Stimulated activated CD4-positive, alpha-beta T cell treated with anti-CD3 and anti-CD28 coated beads, Interleukin-2, amount 100 ng/mL, for 24 hours (primary cell): ENCODE measurements around the gene SLC24A4.
"Not testable (repeated sequence)": the region's sequence is repeated elsewhere in the genome, so short reads cannot be mapped to it uniquely, and the experiment has no call there.

Source experiments
- DNase-seq, 2 donors: peaks; one replicate each; pipeline ENCODE4 v3.0.0-alpha.2; 2020

SLC24A4 gene

GRCh38 chr14:92373336-92373735 lies 50.4 kb downstream of the SLC24A4 start:
- DNase-seq = no peak

DNA sequence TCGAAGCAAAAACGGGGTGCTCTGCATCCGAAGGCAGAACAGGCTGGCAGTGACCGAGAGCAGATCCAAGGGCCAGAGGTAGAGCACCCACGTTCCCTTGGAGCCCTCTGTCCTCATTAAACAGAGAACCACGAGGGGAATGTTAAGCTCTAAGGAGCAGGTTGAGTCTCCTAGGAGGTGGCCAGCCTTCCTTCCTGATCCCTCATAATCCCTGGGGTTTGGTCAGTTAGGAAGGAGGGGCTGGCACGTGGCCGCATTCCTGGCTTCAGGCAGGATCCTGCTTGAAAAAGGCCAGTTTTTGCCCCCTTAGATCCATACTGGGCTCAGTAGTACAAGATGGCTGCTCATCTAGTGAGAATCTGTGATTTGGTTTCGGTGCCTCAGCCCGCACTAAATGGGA lies 57.2 kb downstream of the SLC24A4 start:
- DNase-seq = no peak

DNA sequence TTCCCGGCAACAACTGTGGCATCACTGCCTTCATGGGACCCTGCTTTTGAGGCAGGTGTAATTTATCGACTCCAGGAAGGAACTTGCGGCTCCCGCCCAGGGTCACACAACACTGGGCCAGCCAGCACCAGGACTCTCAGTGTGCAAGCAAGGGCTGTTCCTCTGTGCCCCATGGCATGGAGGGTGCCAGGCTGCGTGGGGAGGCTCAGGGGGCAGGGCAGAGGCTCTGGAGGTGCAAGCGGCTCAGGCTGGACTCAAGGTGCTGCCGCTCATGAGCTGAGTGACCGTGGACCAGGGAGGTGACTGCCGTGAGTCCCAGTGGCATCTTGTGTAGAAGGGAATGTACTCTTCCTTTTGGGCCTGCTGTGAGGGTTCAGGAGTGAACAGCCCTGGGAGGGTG lies 57.6 kb downstream of the SLC24A4 start:
- no peak for DNase-seq

GRCh38 chr14:92382677-92383076 lies 59.7 kb downstream of the SLC24A4 start:
- DNase-seq = no peak

GRCh38 chr14:92383805-92384204 lies 60.8 kb downstream of the SLC24A4 start:
- no peak for DNase-seq

DNA sequence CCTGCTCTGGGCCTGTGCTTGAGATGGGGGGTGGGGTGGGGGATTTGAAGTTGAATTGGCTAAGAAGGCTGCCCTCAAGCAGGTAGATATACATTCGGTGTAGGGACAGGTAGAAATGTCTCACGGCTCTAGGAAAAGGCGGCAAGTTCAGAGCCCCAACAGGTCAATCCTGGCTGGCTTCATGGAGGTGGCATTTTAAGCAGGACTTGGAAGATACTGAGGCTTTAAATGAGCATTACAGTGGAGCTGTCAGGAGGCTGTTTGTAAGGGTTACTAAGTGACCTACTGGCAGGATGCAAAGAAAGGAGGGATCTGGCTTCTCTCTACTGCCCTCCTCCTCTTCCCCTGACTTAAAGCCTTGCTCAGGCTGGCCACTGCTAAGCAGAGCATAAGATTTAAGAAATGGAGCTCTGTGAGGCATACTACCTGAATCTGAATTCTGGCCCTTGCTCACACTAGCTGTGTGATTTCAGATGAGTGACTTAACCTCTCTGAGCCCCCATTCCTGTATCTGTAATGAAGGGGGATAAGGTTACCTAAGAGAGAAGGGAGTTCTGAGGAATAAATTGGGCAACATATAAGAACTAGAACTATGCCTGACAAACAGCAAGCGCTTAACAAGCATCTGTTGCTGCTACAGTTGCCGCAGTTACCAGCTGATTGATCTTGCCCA lies 61.6 kb downstream of the SLC24A4 start:
- no peak for DNase-seq

- DNase-seq = no peak
Observed at GRCh38 chr14:92385561-92385960, 62.6 kb downstream of the SLC24A4 start.

DNA sequence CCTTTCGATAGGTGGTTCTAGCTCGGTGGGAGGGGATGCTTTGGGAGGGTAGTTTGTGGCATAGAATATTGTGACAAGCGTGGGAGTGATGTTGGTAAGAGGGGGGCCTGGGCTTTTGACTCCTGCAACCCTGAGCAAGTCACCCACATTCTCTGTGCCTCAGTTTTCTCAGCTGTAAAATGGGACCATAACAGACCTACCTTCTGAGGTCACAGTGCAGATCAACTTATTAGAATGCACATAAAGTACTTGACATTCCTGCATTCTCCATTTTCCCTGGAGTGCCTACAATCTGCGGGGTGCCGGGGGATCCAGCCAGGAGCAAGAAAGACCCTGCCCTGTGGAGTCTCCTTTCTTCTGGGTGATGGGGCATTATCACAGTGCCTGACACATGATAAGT lies 63.2 kb downstream of the SLC24A4 start:
- no peak for DNase-seq

GRCh38 chr14:92386637-92387036 lies 63.7 kb downstream of the SLC24A4 start:
- no peak for DNase-seq

DNA sequence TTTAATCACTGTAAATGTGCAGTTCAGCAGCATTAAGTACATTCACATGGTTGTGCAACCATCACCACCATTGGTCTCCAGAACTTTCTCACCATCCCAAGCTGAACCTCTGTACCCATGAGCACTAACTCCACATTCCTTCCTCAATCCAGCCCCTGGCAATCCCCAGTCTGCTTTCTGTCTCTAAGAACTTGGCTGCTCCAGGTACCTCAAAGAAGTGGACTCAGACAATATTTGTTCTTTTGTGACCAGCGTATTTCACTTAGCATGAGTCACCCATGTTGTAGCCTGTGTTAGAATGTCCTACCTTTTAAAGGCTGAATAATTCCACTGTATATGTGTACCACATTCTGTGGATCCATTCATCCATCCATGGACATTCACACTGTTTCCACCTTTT lies 64.6 kb downstream of the SLC24A4 start:
- no peak for DNase-seq

DNA sequence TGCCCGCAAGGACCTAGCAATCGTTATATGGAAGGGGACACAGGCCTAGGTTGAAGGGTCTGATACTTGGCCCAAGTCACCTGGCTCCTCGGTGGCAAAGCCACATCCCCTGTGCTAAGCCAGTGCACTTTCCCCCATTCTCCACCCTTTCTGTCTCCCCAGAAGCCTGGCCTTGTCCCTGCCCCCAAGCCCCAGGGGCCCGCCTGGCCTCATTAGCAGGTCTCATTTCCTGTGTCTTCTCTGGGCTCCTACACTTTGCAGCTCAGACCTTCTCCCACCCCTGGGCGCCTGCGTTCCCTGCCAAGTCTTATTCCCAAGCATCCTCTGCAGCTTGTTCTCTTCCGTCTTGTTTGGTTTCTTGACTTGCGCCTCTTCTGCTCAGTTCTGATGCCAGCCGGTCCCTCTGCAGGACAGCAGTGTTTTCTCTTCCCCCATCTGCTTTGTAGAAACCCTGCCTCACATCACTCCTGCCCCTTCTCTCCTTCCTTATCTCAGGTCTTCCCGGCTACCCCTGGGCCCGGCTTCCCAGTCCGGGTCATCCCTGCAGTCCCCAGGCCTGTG lies 66.7 kb downstream of the SLC24A4 start:
- DNase-seq = no peak

- DNase-seq = no peak
Observed at GRCh38 chr14:92391726-92392125, 68.8 kb downstream of the SLC24A4 start.

DNA sequence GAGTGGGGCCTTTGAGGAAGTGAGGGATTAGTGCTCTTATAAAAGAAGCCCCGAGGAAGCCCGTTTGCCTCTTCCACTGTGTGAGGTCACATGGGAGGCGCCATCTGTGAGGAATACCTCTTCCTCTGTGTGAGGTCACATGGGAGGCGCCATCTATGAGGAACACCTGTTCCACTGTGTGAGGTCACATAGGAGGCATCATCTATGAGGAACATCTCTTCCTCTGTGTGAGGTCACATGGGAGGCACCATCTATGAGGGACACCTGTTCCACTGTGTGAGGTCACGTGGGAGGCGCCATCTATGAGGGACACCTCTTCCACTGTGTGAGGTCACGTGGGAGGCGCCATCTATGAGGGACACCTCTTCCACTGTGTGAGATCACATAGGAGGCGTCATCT lies 69.7 kb downstream of the SLC24A4 start:
- DNase-seq = no peak

GRCh38 chr14:92397150-92397952 lies 74.4 kb downstream of the SLC24A4 start:
- DNase-seq = no peak

- DNase-seq = no peak
Observed at GRCh38 chr14:92397953-92398564, 75.1 kb downstream of the SLC24A4 start.

GRCh38 chr14:92398888-92399636 lies 76.1 kb downstream of the SLC24A4 start:
- DNase-seq = no peak

DNA sequence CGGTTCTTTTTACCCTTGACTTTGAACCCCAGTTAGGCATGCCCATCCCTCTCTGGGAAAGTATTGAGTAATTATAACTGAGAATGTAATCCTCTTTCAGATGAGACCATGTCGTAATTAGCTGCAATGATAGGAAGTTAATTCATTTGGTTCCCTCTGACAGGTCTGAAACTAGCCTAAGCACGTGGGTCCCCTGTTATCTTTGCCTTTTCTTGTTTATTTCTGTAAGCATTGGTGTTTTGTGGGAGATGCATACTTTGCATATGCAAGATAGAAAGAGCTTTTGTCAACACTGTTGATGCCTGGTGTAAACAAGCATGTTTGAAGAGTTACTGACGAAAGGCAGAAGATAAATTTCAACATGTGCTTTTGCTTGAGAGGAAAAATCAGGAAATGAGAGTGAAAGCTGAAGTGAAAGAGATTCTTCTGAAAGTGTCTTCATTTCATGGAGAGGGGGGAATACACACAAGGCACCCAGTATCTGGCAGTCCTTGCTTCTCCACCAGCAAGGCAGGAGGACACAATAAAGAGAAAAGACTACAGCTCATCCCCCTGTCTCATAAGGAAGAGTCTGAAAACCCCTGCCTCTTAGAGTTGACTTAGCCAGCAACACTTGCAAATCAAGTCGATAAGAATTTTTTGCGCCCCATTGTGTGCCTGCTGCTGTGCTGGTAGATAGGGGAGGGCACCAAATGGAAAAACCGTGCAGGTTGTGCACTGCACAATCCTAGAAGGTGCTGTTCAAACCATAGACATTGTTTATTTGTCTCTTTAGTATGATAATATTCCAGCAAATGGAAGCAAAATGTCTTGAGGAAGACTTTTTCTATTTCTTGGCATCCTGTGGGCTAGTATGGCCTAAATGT lies 77.8 kb downstream of the SLC24A4 start:
- no peak for DNase-seq

- DNase-seq = no peak
Observed at GRCh38 chr14:92401561-92401960, 78.6 kb downstream of the SLC24A4 start.

- DNase-seq = not testable (repeated sequence)
Observed at GRCh38 chr14:92402500-92402899, 79.5 kb downstream of the SLC24A4 start.

DNA sequence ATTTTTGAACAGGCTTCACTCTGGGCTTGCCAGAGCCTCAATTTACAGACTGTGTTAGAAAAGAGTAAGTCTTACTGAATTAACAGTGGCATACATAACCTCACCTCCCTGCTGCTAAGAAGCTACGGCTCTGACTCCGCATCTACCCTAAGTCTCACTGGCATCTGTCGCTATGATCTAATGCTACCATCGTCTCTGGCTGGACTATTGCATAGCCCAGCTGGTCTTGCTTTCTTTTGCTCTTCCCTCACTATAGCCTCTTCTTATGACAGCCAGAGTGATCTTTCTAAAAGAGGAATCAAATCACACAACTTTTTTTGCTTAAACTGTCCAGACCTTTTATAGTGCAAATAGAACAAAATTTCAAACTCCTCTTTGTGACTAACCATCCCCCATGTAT lies 81.1 kb downstream of the SLC24A4 start:
- no peak for DNase-seq

DNA sequence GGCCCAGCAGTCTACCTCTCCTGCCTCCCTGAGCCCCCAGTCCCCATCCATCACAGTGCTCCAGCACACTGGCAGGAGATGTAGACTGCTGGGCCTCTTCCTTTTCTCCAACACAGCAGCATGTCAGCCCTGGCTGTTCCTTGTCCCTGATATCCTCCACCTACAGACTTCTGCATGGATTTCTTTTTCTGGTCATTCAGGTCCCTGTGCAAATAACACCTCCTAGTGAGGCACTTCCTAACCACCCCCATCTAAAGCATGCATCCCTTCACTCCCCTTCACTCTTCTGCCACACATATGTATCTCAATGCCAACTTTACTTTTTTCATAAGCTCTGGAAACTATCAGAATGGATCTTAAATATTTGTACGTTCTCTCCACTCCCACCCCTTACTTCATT lies 81.5 kb downstream of the SLC24A4 start:
- no peak for DNase-seq

DNA sequence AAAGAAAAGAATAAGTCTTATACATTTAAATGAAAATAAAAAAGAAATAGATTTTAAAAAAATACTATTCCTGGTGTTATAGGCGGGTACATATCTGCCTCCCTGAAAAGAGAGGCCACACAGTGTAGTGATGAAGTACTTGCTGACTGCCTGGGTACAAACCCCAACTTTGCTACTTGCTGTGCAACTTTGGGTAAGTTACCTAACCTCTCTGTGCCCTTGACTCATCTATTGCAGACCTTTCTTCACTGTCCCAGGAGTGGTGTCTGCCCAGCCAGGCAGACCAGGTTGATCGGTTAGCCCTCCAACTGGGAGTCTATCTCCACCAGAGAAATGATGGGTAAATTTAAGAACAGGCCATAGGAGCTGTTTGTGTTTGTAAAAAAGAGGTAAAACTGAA lies 82.0 kb downstream of the SLC24A4 start:
- DNase-seq = no peak
